Liver (tissue), 9 donors: ENCODE data around the gene BCAR1. TPM values are rescaled to one million over a fixed set of nuclear protein-coding genes. Genes with fewer than 3 reads are reported as not detected.
"Not testable (repeated sequence)": the region's sequence is repeated elsewhere in the genome, so short reads cannot be mapped to it uniquely, and the experiment has no call there.

ENCODE experiments used
- DNase-seq: peaks from one replicate; pipeline ENCODE4 v3.0.0-alpha.2; 2017; ENCODE audit warnings: low spot score
- H3K27ac ChIP-seq, 2 donors: one replicate each; pipeline ENCODE4 v1.7.0; 2013; ENCODE audit warnings: inconsistent platforms in 2 of 2, low read length in 2 of 2, control low read depth in 1 of 2, low read depth in 1 of 2, mild to moderate bottlenecking in 1 of 2
- H3K27me3 ChIP-seq, 4 donors: one replicate each; pipeline versions ENCODE4 v1.6.1 to v1.7.0; 2013; ENCODE audit warnings: low read length in 3 of 4, inconsistent platforms in 1 of 4, mild to moderate bottlenecking in 1 of 4, moderate library complexity in 1 of 4; ENCODE audit not compliant: control insufficient read depth in 4 of 4, insufficient read depth in 4 of 4
- H3K36me3 ChIP-seq, 4 donors: one replicate each; pipeline versions ENCODE4 v1.6.1 to v1.7.0; 2013; ENCODE audit warnings: low read length in 3 of 4, mild to moderate bottlenecking in 3 of 4, low read depth in 1 of 4, moderate library complexity in 1 of 4; ENCODE audit not compliant: control insufficient read depth in 4 of 4, insufficient read depth in 3 of 4
- H3K4me1 ChIP-seq, 4 donors: one replicate each; pipeline versions ENCODE4 v1.6.1 to v1.7.0; 2013; ENCODE audit warnings: low read length in 3 of 4, mild to moderate bottlenecking in 3 of 4, moderate library complexity in 1 of 4; ENCODE audit not compliant: control insufficient read depth in 4 of 4, insufficient read depth in 4 of 4
- H3K4me3 ChIP-seq, 3 donors: one replicate each; pipeline versions ENCODE4 v1.6.1 to v1.7.0; 2013; ENCODE audit warnings: low read length in 3 of 3, control low read depth in 1 of 3, low read depth in 1 of 3, mild to moderate bottlenecking in 1 of 3
- H3K9ac ChIP-seq, 2 donors: one replicate each; pipeline ENCODE4 v1.7.0; 2013; ENCODE audit warnings: low read length in 2 of 2, mild to moderate bottlenecking in 2 of 2, moderate library complexity in 2 of 2, control low read depth in 1 of 2, low read depth in 1 of 2
- H3K9me3 ChIP-seq, 4 donors: one replicate each; pipeline versions ENCODE4 v1.6.1 to v1.7.0; 2013; ENCODE audit warnings: low read length in 3 of 4; ENCODE audit not compliant: control insufficient read depth in 4 of 4
- EGR1 ChIP-seq, 2 donors: IDR thresholded peaks; 2 replicates each; pipeline ENCODE4 v1.6.1; 2016 to 2018; ENCODE audit warnings: antibody characterized with exemption in 2 of 2, low read depth in 2 of 2
- FOXA2 ChIP-seq: IDR thresholded peaks from 2 replicates; pipeline ENCODE4 v1.6.1; 2016; ENCODE audit warnings: antibody characterized with exemption
- GABPA ChIP-seq, 2 donors: IDR thresholded peaks in 1 of 2; conservative IDR thresholded peaks in 1 of 2; 2 replicates each; pipeline ENCODE4 v1.6.1; 2016; ENCODE audit warnings: antibody characterized with exemption in 2 of 2, mild to moderate bottlenecking in 1 of 2, moderate library complexity in 1 of 2
- NR2F2 ChIP-seq: IDR thresholded peaks from 2 replicates; pipeline ENCODE4 v1.6.1; 2016; ENCODE audit warnings: antibody characterized with exemption
- WGBS: extraction: QIAGEN DNeasy Blood & Tissue Kit; methylation state at CpG from one replicate; pipeline ENCODE4 v1.1.7; 2013; 5-methylcytosine and 5-hydroxymethylcytosine counted together
- polyA plus RNA-seq, 2 donors: library from polyadenylated mRNA; stranded (reverse) in 1 of 2; unstranded in 1 of 2; fragments of 200-250 nt in 1 of 2; fragments of >200 nt in 1 of 2; fragmentation: Nextera tagmentation in 1 of 2; extraction: Ambion mirVana in 1 of 2; gene quantifications; one replicate each; pipeline versions ENCODE4 v1.2.1 to v1.2.3, GENCODE V29; 2013 to 2015
- total RNA-seq, 2 donors: library from RNA; depleted of rRNA; stranded (reverse); fragments of >200 nt; gene quantifications; one replicate each; pipeline ENCODE4 v1.2.3, GENCODE V29; 2014
- donor health status: healthy.
- donor health status: healthy.
- donor health status: healthy.
- donor health status: healthy.
- donor health status: healthy.

Gene BCAR1
- total and polyA plus RNA-seq, 4 donors = 10.1 to 32.2 (median 20.2) TPM

DNA sequence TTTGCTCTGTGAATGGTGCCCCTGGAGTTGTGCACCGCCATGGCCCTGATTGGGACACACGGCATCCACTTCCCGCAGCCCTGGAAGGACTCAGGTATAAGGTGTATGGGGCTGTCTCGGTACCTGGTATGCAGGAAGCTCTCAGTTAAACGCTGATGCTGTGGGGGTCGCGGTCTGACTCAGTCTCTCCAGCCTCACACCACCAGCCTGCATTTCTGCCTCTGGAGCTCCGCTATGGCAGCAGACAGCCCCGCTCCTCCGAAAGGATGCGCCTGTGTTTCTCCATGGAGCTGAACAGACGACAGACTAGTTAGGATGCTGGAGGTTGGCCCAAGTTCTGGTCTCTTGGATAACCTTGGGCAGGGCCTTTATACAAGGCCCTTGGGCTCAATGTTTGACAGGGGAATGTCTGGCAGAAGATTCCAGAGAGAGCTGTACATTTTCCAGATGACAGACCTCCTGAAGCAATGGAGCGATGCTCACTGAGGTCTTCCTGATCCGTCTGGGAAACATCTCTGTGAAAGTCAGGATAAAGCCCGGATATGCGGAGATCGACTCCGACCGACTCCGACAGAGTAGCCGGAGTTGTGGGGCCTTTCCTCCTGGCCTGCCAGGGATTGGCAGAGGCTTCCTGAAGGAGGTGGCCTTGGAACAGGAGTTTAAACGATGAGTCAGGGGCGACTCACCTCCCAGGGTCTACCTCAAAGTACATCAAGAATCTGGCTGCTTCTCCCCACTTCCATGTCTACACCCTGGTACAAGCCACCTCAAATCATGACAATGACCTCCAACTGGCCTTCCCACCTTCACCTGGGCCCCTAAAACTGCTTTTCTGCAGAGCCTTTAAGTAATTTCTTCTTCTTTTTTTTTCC lies 21.9 kb upstream of the BCAR1 start:
- 88% methylated on average over 23 of the region's 23 CpGs for WGBS
- H3K27ac ChIP-seq = no peak overlapping the region
- no peak overlapping the region for H3K4me3 ChIP-seq
- no peak for TF ChIP-seq GABPA (IDR thresholded peaks at IDR 0.05 in 1 of 2, conservative IDR thresholded peaks at IDR 0.05 in 1 of 2)
- TF ChIP-seq NR2F2 = peak; percentile 89
- no peak for DNase-seq
- no peaks in the 10 kb centered on the region for H3K4me1 ChIP-seq
- H3K36me3 ChIP-seq = no peaks in the 10 kb centered on the region
- H3K27me3 ChIP-seq = no peaks in the 10 kb centered on the region
- no peak overlapping the region for H3K9ac ChIP-seq
- H3K9me3 ChIP-seq = no peaks in the 10 kb centered on the region

DNA sequence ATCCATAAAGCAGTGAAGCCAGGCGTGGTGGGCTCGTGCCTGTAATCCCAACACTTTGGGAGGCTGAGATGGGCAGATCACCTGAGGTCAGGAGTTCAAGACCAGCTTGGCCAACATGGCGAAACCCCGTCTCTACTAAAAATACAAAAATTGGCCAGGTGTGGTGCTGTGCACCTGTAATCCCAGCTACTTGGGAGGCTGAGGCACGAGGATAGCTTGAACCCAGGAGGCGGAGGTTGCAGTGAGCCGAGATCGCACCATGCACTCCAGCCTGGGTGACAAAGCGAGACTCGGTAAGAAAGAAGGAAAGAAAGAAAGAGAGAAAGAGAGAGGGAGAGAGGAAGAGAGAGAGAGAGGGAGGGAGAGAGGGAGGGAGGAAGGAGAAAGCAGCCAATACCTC lies 21.2 kb upstream of the BCAR1 start:
- DNase-seq, H3K4me1 ChIP-seq, H3K9me3 ChIP-seq, H3K4me3 ChIP-seq, H3K27me3 ChIP-seq, H3K36me3 ChIP-seq, H3K27ac ChIP-seq, H3K9ac ChIP-seq: not testable (repeated sequence)
- WGBS = 94% methylated on average over 10 of the region's 10 CpGs

DNA sequence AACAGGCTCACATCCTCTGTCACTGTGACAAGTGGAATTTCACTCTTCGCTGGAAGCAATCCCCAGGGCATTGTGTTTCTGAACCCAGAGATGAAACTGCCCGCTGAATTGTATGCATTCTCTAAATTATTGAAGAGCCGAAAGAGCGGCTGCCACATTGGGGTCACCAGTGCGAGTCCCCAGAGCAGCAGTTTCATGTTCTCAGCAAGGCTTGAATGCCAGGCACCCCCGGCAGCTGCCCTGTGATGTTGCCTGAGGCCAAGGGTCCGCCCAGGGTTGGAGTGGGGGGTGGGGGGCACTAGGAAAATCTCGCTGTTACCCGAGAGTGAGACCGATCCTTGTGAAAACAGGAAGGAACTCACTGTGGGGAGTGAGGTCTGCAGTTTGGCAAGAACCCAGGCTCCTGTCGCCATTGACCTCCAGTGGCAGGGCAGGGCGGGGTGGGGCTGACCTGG lies 20.7 kb upstream of the BCAR1 start:
- TF ChIP-seq FOXA2 = no peak
- TF ChIP-seq NR2F2 = peak; percentile 67
- H3K4me3 ChIP-seq = no peak overlapping the region
- DNase-seq = no peak
- H3K9ac ChIP-seq = no peak overlapping the region
- H3K9me3 ChIP-seq = no peaks in the 10 kb centered on the region
- H3K36me3 ChIP-seq = no peaks in the 10 kb centered on the region
- no peaks in the 10 kb centered on the region for H3K4me1 ChIP-seq
- H3K27me3 ChIP-seq = no peaks in the 10 kb centered on the region
- no peak overlapping the region for H3K27ac ChIP-seq
- 61% methylated on average over 12 of the region's 12 CpGs for WGBS

DNA sequence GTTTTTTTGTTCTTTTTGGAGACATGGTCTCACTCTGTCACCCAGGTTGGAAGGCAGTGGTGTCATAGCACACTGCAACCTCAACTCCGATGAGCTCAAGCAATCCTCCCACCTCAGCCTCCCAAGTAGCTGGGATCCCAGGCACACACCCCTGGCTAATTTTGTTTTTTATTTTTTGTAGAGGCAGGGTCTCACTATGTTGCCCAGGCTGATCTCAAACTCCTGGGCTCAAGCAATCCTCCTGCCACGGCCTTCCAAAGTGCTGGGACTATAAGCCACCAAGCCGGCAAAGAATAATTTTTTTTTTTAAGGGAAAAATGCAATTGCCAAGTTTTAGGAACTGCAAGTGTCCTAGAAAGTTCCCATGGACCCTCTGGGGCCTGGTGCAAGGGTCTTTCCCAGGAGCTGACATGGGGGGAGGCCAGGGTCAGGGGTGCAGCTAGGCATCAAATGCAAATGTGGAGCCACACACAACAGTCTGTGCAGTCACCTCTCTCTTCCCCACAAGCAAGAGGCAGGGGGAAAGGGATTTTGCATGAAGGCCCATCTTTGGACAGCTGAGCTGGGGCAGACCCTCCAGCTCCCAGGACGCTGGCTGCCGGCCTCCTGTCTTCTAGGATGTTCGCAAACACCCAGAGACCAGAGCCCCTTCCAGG lies 20.1 kb upstream of the BCAR1 start:
- 94% methylated on average over 6 of the region's 6 CpGs for WGBS
- no peaks in the 10 kb centered on the region for H3K27me3 ChIP-seq
- no peak for TF ChIP-seq EGR1 (IDR thresholded peaks at IDR 0.05; ENCODE audit: low read depth in 2 of 2)
- peaks cover 0 to 4% (median 2%) of the 10 kb centered on the region in 4 donors for H3K4me1 ChIP-seq
- no peaks in the 10 kb centered on the region for H3K9me3 ChIP-seq
- no peak for DNase-seq
- no peak overlapping the region for H3K27ac ChIP-seq
- H3K36me3 ChIP-seq = no peaks in the 10 kb centered on the region
- H3K4me3 ChIP-seq = no peak overlapping the region
- no peak overlapping the region for H3K9ac ChIP-seq

DNA sequence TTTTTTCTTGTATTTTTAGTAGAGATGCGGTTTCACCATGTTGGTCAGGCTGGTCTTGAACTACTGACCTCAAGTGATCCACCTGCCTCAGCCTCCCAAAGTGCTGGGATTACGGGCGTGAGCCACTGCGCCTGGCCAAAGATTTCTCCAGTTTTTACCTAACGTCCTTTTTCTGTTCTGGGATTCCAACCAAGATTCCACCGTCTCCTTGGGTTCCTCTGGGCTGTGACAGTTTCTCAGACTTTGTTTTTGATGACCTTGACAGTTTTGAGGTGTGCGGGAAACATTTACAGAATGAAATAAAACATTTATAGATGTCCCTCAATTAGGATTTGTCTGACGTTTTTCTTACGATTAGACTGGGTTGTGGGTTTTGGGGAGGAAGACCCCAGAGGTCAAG lies 17.9 kb upstream of the BCAR1 start:
- not testable (repeated sequence) for DNase-seq, H3K9ac ChIP-seq, H3K36me3 ChIP-seq, H3K27me3 ChIP-seq, H3K27ac ChIP-seq, H3K4me3 ChIP-seq, H3K9me3 ChIP-seq
- 92% methylated on average over 9 of the region's 9 CpGs for WGBS
- H3K4me1 ChIP-seq = peaks cover 3 to 16% (median 12%) of the 10 kb centered on the region in 4 donors
